HG02970 (cell line): ENCODE measurements around the gene SIX3.

Experiments used
- ATAC-seq: cut with Tn5 transposase; IDR thresholded peaks from one replicate; pipeline ENCODE4 v1.9.1; 2021; ENCODE audit warnings: mild to moderate bottlenecking, moderate library complexity, moderate number of reproducible peaks; ENCODE audit not compliant: unreplicated experiment, low FRiP score

SIX3 gene

DNA sequence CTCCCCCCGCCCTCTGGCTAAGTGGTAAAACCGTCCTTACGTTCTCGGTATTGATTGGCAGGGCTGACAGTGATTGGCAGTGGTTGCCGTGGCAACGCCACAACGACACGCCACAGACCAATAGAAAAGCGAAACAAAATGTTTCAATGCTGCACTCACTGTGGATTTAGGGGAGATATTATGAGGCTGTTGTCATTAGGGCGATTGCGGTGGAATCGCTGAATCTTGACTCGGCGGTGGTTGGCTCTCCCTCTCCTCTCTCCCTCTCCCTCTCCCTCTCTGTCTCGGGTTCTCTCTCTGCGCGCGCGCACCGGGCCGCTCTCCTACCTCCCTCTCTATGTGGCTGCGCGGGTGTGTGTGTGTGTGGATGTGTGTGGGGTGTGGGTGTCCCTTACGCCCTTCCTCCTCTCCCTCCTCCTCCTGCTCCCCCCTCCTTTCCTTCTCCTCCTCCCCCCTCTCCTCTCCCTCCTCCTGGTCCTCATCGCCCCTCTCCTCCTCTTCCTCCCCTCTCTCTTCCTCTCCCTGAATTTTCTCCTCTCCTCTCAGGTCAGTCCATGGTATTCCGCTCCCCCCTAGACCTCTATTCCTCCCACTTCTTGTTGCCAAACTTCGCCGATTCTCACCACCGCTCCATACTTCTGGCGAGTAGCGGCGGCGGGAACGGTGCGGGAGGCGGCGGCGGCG lies at the start of gene SIX3:
Gene SIX3, plus strand, starts transcription at position 152 of the 684 bp plus-strand sequence. Its CDS starts 403 bp downstream, at position 555.
- no peak for ATAC-seq

DNA sequence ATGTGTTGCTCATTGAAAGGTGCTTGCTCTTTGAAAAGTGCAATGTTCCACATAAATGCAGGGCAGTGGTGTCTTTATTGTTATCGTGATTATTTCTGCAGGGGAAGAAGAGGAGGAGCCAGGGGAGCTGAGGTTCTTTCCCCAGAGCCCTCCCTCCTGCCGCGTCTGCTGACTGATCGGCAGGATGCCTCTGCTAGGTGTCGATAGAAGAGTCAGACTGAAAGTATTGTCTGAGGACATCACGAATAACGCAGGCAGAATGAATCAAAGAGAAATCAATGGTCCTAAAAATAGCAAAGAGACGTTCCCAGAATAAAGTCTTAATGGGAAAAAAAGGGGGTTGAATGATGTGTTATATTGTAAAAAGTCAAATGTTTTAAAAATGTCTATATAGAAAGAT lies 47.4 kb upstream of the SIX3 start:
- no peak for ATAC-seq

DNA sequence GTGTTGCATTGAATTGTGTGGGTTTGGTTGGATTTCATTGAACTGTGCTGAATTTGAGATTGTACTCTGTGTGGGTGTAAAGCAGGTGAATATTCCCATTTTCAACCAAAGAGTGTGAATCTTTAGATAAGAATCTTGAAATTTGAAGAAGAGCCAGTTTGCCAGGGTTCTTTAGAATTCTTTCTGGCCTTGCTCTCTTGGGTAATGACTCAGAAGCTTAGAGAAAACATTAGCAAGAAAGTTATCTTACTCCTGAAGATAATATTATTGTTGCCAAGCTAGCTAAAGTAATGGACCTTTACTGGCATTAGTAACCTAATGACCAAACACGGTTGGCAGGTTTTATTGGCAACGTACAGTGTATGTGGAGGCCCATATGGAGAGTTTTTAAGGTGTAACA lies 46.4 kb upstream of the SIX3 start:
- ATAC-seq, result no peak

DNA sequence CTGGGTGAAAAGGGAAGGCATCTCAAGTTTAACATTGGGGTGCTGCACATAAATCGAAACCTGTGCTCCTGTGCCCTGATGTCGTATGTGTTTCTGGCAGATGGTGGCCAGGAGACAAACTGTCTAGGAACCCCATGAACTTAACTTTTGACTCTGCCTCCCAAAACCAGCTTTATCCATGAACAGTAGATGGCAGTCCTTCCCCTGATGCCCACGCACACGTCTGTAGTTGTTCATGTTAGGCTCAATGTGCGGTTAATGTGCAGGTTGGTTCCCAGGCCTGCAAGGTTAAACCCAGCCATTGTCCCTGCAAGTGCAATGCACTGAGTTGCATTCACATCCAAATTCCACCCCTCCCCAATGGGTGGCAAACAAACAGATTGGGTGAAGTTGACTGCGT lies 44.1 kb upstream of the SIX3 start:
- no peak for ATAC-seq

DNA sequence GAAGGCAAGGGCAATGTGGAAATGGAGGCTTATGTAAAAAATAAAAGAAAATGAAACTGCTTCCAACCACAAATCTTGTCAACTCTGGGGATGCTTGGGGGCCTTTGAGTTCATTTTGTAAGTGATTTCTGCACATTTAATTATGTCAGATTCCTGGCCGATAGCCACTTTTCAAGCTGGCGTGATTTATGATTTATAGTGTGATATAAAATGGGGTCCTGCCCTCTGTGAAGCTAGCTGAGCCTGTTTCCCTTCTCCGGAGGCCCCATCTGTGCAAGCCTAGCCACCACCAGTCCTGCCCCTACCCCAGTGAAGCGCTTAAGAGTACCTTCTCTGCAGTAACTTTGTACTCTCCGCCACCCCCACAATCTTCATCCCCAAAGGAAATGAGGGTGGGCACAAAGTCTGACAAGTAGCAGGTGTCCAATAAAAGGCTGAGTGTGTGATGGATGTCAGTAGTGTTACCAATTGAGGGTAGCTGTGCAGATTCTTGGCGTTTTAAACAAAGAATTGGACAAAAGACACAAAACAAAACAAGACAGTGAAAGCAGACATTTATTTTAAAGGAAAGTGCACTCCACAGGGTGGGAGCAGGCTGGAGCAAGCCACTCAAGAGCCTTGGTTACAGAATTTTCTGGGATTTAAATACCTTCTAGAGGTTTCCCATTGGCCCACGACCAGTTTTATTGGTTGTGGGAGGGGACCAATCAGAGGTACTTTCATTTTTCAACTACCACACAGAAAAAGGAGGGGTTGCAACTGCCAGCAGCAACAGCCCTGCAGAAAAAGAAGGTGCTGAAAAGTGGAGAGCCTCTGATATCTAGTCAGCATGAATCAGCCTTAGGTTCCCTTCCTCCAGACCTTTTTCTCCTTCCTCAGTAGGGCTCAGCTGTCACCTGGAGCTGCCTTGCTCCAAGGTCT lies 39.0 kb upstream of the SIX3 start:
- ATAC-seq, result no peak

DNA sequence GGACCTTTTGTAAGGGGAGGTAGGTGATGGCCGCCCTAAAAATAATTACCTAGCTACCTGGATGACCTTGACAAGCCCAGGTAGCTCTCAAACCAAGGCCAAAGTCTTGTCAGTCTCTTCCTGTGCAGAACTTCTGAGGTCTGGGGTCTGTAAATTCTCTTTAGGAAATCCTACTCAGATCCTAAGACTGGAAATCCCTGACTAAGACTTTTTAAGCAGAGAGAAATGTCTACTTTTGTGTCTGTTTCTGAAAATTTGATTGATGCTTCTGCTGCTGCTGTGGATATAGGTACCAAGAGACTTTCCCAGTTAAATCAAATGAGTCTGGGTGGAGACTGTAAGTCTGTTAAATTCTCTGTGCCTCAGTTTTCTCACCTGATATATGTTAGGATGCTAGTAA lies 36.9 kb upstream of the SIX3 start:
- no peak for ATAC-seq

DNA sequence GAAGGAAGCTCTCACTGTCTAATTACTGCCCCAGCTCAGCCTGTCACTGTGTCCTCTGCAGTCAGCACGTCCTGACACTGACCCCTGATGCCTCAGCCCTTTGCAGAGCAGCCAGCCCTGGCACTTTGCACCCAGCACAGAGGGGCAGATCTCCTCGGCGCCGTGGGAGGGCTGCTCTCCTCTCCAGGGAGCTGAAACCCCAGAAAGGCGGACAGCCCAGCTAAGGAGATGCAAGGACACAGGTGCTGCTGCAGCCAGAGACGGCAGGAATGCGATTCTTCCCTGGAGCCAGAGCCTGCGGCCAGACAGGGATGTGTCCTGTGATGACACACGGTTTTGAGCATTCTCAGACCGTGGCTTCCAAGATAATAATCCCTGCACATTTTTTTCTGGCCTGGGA lies 34.5 kb upstream of the SIX3 start:
- no peak for ATAC-seq

DNA sequence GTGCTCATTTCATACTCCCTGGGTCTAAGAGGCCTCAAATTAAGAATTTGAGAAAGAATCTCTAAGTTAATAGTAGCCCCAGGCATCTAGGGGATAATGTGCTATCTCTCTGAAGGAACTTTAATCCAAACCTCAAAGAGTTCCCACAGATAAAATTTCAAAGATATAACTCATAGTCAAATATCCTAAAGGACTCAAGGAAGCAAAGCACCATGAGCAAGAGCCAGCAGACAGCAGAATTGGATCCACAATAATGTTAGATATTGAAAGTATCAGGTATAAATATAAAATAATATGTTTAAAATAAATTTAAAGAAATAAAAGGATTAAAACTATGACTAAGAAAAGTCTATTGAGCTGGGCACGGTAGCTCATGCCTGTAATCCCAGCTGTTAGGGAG lies 31.7 kb upstream of the SIX3 start:
- no peak for ATAC-seq

DNA sequence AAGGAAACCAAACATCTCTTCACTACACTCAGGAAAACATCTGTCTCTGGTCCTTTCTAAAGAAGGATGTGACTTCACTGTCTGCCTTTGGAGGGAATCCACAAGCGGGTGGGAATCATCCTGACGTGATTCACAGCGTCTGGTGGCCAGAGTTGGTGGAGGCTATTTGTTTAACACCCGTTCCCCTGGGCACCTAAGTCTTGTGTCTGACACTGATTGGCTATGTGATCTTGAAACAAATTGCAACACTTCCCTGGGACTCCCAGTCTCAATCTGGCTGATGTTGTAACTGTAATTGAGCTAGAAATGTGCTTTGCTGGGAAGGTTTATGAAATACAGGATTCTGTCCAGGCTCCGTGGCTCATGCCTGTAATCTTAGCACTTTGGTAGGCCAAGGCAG lies 28.8 kb upstream of the SIX3 start:
- ATAC-seq, result no peak

DNA sequence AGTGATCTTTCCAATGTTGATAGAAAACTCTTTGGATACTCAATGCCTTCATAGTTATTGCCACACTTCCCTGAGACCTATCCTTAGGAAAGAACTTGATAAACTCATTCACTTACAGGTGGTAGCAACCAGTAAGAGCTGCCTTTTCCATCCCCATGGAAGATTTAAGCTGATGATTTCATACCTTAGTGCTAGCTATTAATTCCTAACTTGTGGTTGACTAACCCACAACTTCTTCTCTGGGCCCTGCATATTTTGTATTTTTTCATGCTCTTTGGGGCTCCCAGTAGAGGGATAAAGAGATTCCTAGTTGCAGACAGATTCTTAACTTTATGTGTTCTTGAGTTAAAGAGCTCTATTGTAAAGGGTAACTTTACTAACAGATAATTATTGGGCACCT lies 25.2 kb upstream of the SIX3 start:
- ATAC-seq, result no peak

DNA sequence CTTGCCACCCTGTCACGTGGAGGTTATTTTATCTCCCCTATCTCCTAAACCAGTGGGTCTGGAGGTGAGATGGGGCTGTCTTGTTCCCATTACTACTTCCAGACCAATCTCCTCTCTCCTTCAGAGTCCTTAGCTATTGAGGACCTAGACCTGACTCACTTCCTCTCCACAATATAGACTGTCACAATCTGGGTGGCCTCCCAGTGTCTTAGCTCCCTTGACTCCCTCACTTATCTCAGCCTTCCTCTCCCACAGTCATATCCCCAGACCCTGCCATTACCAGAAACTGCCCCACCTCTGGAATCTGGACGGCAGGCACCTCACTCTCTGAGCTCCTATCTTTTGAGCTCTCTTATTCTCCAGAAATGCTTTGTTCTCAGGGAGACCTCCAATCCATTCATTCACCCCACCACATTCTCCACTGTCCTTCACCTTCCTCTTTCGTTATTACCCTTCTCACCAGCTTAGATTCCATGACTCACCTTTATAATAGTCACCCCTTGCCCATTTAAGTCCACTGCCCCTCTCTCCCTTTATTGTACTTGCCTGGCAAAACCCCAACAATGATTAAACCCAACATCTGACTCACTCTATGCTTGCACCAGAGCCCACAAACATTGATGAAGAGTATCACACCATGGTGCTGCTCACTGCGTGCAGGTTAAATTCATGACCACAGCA lies 23.3 kb upstream of the SIX3 start:
- ATAC-seq, result no peak

DNA sequence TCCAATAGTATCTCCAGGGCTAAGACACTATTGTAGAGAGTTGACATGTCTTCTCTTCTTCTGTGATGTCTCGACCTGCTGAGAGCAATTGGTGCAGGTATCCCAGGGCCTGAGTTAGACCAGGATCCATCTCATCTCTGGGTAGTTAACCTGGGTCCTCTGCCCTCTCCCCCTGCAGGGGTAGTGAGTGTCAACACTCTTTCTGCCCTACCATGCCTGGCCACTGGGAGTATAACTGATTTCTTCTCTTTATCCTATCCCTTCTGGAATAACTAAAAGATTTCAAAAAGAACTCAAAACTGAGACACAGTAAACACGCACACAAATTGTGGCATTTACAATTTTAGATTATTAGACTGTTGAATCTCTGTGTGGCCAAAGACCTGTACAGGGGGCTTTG lies 20.8 kb upstream of the SIX3 start:
- no peak for ATAC-seq

DNA sequence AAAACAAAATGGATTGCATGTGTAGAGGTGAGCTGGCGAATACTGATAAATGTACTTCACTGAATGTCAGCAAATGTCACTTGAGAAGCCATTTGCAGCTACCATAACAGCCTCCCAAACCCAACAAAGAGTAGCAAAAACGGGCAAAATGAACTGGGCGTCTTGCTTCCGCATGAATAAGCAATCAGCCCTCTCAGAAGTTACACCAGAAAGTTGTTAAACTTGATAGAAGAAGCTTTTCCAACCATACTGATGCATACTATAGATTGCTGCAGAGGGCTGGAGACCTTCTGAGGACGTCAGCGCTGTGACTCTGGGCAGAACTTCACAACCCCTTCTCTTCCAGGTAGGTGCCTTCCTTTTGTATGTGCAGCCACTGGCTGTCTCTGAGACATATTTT lies 18.7 kb upstream of the SIX3 start:
- no peak for ATAC-seq

DNA sequence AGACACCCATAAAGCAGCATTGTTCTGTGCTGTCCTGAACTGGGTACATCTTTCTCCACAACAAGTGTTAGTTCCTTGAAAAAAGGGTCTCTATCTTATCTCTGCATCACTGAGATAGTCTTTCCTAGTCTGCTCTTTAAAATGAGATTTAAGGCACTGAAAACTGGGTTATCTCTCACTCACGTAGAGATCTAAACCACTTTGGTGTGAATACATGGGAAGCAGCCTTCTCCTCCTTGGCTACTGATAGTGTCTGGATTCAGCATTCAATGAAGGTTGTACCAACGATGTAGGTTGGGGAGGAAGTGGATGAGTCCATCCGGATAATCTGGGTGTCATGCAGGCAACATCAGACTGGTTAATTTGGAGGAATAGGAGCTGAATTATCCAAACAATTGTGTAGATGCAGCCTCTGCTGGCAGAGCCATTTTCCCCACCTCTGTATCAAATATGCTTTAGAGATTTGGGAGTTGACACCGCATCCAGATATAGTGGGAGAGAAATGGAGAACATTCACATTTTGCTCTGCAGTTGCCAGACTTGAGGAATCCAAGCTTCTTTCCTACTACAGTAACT lies 15.9 kb upstream of the SIX3 start:
- ATAC-seq, result no peak

DNA sequence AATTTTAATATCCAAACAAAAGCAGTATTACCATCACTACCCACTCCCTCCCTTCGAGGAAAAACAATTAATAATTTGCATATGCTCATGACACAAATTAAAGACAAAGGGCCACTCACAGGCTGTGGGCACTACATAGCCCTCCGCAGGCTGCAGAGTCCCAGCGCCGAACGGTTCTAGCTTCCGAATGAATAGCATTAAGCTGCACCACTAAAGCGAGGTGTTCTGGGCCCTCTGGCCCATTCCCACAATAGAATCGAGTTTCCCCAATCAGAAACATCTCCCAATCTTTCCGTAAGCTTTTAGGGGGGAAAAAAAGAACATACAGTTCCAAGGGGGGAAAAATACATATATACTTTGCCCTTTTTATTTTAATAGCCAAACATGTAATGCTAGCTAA lies 14.5 kb upstream of the SIX3 start:
- no peak for ATAC-seq

DNA sequence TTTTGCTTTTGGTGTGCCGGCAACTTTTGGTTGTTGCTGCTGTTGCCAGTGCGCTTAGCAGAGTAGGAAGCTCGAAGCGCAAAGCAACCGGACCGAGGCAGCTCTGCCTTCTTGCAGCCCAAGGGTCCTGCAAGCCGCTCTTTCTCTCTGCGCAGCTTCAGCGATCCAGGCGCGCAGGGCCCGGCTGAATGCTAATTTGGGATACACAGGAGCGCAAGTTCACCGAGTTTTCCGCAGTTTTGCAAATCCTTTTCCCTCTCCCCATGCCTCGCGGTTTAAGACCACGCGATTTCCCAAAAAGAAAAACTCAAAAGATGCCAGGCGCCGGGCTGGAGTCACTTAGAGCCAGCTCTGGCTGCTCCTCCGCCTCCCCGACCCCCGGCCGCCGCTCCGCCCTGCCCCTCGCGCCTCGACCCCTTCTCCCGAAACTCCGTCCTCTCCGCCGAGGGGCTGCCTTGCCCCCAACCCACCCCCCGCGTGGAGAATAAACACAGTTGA lies 13.5 kb upstream of the SIX3 start:
- no peak for ATAC-seq

DNA sequence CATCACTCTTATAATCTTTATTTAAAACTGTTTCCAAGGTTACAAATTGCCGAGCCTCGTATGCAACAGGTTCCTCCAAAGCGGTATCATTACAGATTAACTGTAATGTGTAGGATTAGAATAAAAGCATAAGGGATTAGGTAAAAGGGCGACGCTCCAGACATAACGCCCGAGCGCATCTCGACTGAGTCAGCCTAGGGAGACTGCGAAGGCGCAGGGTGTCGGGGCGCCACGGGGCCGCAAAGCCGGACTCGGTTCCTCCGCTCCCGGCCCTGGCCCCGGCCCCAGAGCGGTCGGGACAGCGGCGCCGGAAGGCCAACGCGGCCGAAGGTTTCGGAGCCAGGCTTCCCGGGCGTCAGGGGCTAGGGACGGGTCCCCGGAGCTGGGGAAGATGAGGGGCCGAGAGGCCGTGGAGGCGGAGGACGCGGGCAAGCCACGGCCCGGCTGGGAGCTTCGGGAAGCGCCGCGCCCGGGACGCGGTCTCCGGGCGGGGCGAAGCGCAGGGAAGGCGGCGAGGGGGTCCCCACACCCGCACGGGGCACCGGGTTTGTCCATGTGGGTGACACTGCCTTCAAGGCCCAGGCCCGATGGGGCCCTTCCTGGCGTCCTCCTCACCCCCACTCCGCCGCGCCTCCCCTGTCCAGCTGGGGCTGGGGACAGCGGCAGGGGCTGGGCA lies 12.9 kb upstream of the SIX3 start:
- no peak for ATAC-seq

DNA sequence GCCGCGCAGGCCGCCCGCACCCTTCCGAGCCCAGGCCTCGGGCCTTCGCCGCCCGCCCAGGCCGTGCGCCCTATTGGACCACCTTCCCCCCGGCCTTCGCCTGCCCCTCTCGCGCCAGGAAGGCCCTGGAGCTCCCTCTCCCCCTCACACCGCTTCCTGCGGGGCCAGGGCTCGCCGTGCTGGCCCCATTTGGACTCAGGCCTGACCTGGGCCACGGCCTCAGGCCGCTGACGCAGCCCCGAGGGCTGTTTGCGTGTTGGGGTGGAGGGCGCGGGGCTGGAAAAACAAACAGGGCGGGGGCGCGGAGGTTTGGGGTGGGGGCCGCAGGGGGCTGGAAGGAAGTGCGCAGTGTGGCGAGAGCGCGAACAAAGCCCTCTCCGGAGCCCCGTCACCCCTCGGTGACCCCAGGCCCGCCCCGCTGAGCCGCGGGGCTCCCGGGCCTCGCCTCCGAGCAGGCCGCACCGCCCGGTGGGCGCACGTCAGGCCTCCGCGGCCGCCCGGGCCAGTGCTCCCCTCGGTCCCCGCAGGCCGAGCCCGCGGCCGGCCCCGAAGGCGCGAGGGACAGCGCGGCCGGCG lies 12.3 kb upstream of the SIX3 start:
- no peak for ATAC-seq

DNA sequence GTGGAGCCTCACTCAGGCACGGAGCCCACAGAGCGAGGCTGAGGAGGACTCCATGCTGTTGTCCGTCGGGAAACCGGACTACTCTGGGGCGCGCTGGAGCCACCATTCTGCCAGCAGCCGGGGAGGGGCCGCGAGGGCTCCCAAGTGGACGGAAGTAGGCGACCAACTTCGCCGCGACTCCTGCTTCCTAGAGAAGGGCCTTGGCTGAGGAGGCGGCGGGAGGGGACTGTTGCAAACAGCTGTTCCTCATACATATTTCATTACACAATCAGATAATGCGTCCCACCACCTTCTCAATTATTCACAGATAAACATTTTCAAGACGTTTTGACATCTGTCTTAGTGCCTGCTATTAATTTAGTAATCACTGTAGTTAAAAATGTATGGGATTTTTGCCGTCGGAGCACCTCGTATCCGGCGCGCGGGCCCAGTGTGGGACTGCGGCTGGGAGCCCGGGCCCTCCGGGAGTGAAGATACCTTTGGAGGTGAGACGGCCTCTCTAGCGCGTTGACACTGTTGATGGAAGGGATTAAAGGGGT lies 11.7 kb upstream of the SIX3 start:
- no peak for ATAC-seq
